RKO (cell line): ENCODE data around the gene PPP1R26.

ENCODE experiments used
- DNase-seq: peaks from one replicate; pipeline ENCODE4 v3.0.0-alpha.2; 2016; ENCODE audit warnings: low spot score

Gene PPP1R26

GRCh38 chr9:135461936-135462335 is 17.6 kb upstream of the PPP1R26 start:
- no peak for DNase-seq

- peak; percentile 81 for DNase-seq
Observed at GRCh38 chr9:135463140-135463539, 16.4 kb upstream of the PPP1R26 start.

DNA sequence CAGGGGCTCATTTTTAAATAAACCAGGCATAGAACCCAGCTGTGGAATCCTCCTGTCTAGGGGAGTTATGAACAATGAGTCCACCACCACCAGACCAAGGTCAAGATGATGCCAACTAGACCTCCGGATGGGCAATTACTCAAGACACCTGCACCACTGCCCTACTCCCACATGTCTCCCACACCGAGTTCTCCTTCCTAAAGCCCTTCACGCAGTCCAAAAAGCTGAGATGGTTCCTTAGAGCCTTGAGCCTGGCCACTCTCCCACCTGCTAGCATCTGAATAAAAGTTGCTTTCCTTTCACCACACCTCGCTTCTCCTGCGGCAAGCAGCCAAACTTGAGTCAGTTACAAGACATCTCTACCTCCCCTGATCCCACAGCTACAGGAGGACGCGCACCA is 15.4 kb upstream of the PPP1R26 start:
- DNase-seq = no peak

GRCh38 chr9:135468854-135469521 is 10.6 kb upstream of the PPP1R26 start:
- peak; percentile 91 for DNase-seq

DNA sequence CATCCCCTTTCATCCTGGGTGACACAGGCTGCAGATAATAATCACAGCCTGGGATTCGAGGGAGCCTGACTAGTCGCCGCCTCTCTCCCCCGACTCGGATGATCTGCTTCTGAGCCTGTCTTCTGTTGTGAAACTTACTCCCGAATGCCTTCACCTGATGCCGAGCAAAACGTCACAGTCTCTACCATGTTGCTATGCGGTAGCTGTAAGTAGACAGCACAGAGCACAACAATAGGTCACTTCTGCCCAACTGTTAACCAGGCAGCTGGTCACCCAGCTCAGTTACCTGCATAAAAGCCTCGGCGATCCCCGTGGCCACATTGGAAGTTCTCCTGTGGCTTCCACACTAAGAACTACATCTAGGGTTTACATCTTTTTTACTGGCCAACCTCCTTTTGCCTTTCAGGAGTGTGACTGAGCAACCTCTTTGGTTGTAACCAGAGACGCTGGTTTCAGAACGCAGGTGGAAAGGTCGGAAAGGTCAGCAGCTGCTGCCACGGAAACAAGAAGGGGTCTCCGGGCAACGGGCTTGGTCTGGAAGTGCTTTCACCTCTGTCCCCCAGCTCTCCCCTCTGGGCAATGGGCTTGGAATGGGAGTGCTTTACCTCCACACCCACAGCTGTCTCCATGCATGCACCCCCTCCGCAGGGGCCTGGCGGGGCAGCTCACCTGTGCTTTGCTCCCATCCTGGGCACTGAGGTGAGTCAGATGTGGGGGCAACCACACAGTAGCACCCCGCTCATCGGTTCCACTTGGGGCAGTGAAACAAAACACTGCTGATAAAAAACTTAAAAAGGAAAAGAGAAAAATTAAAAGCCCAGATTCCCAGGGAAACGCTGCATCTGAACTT is 7.6 kb upstream of the PPP1R26 start:
- DNase-seq = no peak

DNA sequence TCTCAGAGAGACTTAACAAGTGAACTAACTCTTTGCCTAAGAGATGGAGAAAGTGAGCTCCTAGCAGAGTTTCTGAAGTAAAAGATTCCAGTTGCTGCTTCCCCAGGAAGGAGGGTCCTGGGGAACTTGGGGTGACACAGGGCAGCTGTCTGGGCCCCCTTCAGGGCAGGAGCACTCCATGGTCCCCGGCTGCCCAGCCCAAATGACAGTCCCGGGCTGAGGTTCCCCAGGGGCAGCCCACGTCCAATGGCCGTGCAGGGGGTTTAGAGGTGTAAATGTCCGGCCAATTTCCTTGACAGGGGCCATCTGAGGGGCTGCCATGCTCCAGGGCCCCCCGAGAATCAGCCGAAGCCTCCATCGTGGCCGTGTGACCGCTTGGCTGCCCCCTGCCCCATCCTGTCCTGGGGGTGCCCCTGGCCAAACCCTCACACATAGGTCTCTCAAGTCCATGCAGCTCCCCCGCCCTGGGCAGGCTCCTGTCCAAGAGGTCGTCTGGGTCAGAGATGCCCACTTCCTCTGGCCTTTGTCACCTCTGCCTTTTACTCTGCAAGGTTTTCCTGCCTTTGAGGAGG is 5.5 kb upstream of the PPP1R26 start:
- no peak for DNase-seq

DNA sequence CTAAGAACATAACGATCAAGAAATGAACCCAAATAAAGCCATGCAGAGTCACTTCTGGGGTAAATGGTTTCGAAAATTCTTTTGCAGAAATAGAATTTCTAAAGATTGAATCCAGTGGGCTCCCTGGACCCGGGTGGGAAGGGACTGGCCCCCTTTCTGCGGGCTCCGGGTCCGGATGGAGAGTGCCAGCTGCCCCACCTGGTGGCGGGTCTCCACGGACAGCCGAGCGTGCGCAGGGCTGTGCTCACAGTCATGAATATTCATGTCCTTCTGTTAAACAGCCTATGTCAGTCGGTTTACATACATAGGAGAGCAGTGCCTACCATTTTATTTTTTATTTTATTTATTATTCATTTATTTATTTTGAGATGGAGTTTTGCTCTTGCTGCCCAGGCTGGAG is 4.7 kb upstream of the PPP1R26 start:
- DNase-seq = no peak

- no peak for DNase-seq
Observed at GRCh38 chr9:135476561-135477355, 2.8 kb upstream of the PPP1R26 start.

DNA sequence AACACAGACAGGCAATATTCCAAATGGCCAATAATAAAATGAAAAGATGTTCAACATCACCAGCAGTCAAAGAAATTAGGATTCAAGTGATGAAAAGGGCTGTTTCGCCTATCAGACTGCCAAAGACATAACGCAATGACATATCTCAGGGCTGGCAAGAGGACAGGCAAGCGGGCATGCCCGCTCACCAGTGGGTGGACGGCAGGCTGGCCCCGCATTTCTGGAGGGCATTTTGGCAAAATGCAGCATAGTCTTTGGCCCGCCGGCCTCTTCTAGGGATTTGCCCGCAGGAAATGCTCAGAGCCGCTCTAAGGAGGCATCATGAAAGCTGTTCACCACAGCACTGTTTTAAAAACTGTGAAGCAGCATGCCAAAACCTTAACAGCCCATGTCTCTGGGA is 1.4 kb upstream of the PPP1R26 start:
- DNase-seq = no peak

- peak; percentile 78 for DNase-seq
Observed at GRCh38 chr9:135478829-135479468, 633 bp upstream of the PPP1R26 start.

DNA sequence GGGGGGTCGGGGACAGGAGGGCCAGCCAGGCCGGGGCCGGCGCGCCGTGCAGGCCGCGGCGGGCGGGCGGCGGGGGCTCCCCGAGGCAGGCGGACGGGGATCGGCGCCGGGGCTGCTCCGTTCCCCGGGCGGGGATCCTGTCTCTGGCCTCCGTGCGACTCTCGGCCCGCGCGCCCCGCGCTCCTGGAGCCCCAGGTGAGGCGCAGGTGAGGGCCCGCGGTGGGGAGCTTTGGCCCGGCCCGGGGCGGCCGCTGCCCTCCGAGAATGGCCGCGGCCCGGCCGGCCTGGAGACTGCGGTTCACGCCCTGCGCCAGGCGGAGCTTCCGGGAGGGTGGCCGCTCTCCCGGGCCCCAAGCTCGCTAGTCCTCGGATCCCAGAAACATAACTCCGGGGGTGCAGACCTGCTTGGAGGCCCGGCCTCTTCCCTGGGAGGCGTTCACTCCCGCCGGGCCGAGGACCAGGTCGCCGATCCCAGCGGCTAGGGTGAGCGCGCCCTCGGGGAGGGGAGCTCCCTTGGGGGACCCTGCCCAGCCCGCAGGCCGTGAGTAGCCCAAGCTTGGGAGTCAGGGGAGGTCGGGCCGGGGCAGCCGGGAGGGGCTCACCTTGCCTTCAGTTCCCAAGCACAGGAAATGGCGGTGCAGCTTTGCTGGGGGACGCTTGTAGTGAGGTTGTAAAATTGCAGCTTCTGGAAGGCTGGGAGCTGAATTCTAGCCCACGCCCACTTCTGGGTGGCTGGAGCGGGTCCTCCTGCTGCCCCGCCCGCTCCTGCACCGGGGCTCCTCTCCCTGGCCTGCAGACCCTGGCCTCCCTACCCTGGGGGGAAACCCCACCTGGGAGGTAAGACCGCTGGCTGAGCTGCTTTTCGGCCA is 723 bp downstream of the PPP1R26 start:
- DNase-seq = peak; percentile 74

DNA sequence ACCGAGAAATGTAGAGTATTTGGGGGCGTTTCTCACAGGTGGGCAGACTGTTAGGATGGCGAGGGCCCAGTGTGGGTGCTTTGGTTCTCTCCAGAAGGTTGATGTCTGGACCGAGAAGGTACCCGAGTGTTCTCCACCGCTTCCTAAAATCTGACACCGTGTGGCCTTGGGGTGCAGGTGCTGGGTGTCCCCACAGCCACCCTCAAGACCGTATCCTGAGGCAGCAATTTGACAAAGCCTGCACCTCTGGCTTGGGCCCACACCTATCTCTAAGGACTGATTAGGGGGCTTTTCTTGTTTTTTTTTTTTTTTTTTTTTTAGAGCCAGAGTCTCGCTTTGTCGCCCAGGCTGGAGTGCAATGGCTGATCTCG is 1.3 kb downstream of the PPP1R26 start:
- peak; percentile 61 for DNase-seq

DNA sequence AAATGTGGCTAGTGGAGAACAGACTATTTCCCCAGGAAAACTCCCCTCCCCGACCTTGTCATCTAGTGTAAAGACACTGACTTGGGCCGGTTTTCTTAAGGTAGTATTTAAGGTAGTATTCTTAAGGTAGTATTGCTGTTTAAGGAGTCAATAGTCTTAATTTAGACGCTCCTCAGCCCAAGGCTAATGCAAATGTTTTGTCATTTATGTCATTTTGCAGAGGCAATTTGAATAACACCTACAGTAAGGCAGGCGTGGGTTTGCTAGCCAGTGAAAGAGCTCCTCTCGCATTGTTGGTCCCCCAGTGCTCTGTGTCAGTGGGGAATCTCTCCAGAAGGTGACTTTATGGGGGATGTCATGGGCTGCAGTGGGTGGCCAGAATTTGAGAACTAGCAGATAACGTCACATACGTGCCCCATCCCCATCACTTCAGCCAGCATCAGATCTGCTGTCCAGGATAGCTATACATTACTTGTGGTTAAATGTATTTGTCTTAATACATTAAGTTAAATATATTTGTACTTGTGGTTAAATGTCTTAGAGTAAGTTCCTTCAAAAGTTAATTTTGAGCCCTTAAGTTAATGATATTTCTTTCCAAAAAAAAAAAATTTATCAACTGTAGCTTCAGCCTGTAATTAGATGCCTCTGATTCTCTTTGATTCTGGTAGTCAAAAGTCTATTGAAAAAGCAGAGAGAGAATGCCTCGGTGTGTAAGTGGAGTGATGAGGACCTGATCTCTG is 2.6 kb downstream of the PPP1R26 start:
- no peak for DNase-seq

DNA sequence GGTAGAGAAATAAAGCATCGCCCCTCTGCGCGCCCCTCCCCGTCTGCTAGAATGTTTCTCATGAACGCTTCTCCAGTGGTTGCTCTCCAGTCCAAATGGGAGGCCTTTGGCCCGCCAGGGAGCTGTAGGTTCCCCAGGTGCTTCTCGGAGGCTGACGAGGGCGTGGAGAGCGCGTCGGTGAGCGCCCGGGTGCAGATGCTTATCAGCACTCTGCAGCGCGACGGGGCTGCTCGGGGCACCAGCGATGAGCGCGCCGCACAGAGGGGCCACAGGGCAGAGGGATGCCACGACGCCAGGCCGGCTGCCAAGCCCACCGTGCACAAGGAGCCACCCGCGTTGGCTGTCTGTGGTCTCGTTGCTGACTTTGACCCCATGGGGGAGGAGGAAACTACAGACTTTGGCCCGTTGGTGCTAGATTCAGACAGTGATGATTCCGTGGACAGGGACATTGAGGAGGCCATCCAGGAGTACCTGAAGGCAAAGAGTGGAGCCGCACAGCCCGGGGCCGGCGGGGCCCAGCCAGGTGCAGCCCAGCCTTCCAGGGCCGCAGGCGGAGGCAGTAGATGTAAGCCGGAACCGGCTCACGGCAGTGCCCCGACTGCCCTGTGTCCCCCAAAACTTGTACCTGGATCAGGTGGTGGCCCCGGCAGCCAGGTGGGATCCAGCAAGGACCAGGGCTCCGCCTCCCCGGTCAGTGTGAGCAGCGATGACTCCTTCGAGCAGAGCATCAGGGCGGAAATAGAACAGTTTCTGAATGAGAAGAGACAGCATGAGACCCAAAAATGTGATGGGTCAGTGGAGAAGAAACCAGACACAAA is 5.1 kb downstream of the PPP1R26 start:
- DNase-seq = no peak

DNA sequence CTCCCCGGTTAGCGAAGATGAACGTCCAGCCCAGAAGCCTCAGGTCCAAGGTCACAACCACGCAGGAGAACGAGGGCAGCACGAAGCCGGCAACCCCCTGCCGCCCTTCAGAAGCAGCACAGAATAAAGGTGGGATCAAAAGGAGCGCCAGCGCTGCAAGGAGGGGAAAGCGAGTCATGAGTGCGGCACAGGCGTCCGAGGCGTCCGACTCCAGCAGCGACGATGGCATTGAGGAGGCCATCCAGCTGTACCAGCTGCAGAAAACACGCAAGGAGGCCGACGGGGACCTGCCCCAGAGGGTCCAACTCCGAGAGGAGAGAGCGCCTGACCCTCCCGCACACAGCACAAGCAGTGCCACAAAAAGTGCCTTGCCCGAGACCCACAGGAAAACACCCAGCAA is 5.8 kb downstream of the PPP1R26 start:
- DNase-seq = no peak

DNA sequence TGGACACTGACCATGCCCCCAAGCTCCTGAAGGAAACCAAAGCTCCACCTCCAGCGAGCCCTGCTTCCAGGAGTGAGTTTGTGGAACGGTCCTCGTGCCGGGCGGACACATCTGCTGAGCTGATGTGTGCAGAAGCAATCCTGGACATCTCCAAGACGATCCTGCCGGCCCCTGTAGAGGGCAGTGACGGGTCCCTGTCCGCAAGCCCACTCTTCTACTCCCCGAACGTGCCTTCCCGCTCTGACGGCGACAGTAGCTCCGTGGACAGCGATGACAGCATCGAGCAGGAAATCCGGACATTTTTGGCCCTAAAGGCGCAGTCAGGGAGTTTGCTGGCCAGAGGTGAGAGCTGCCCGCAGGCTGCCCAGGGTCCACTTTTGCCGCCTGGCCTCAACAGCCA is 6.2 kb downstream of the PPP1R26 start:
- DNase-seq = no peak

DNA sequence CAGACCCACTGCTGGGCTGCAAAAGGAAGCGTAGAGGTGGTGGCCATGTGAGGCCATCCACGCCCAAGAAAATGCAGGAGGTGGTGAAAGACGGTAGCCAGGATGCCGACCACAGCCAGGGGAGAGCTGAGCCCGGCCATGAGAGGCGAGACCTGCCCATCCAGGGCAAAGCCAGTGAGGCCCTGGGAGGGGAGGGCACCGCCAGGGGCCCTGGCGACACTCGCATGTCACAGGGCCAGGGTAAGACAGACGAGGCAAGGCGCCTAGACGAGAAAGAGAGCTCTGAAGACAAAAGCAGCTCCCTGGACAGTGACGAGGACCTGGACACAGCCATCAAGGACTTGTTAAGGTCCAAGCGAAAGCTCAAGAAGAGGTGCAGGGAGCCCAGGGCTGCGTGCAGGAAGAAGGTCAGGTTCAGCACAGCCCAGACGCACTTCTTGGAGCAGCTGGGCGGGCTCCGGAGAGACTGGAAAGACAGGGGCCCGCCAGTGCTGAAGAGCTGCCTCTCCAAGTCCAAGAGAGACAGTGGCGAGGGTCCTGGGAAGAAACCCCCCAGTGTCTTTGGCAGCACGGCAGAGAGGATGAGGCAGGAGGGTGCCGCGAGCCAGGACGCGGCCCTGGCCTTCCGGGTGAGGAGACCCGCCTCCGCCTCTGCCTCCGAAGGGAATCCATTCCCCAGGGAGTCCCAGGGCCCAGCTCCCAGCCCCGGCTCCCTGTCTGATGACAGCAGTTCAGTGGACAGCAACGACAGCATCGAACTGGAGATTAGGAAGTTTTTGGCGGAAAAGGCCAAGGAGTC is 6.9 kb downstream of the PPP1R26 start:
- no peak for DNase-seq

- no peak for DNase-seq
Observed at GRCh38 chr9:135487281-135488012, 7.9 kb downstream of the PPP1R26 start.
